NT2/D1 (cell line): ENCODE measurements around the gene FRYL.
"Not testable (repeated sequence)": the region's sequence is repeated elsewhere in the genome, so short reads cannot be mapped to it uniquely, and the experiment has no call there.

Experiments
- DNase-seq: peaks from one replicate; pipeline ENCODE4 v3.0.0-alpha.2; 2011; ENCODE audit warnings: low read depth, low spot score
- H3K27me3 ChIP-seq: 2 replicates; pipeline ENCODE4 v1.6.0; 2011; ENCODE audit warnings: mild to moderate bottlenecking; ENCODE audit not compliant: insufficient read length, insufficient read depth
- H3K36me3 ChIP-seq: 2 replicates; pipeline ENCODE4 v1.6.1; 2011; ENCODE audit warnings: mild to moderate bottlenecking, low read length, mixed read lengths; ENCODE audit not compliant: insufficient read depth, insufficient read length
- H3K4me1 ChIP-seq: 2 replicates; pipeline ENCODE4 v1.5.1; 2011; ENCODE audit not compliant: insufficient read depth, insufficient read length
- H3K4me3 ChIP-seq: 2 replicates; pipeline ENCODE4 v1.5.1; 2011; ENCODE audit warnings: low read depth; ENCODE audit not compliant: insufficient read length
- H3K9ac ChIP-seq: 2 replicates; pipeline ENCODE4 v1.6.0; 2011; ENCODE audit warnings: low read depth; ENCODE audit not compliant: insufficient read length
- H3K9me3 ChIP-seq: 2 replicates; pipeline ENCODE4 v1.5.1; 2011; ENCODE audit warnings: mild to moderate bottlenecking, low read length; ENCODE audit not compliant: insufficient read depth
- SUZ12 ChIP-seq: IDR thresholded peaks from 2 replicates; pipeline ENCODE4 v1.6.1; 2011; ENCODE audit not compliant: insufficient read length, insufficient read depth; ENCODE audit errors: extremely low read depth
- YY1 ChIP-seq: IDR thresholded peaks from 2 replicates; pipeline ENCODE4 v1.6.1; 2011; ENCODE audit not compliant: insufficient read length, insufficient read depth
- ZNF274 ChIP-seq: IDR thresholded peaks from 2 replicates; pipeline ENCODE4 v1.6.1; 2011; ENCODE audit warnings: mild to moderate bottlenecking, low read depth, low read length

FRYL gene

GRCh38 chr4:48779998-48780864 lies at the start of gene FRYL:
Gene FRYL, minus strand, starts transcription at chr4:48780279. Its CDS starts 145,869 bp downstream, at chr4:48634410.
- DNase-seq: peak; percentile 96
- no peaks in the 10 kb centered on the region for H3K36me3 ChIP-seq
- H3K9ac ChIP-seq: peak within 1 kb of the TSS; percentile 88
- H3K9me3 ChIP-seq: no peaks in the 10 kb centered on the region
- H3K27me3 ChIP-seq: peaks cover 5% of the 10 kb centered on the region
- peak within 1 kb of the TSS; percentile 86 for H3K4me3 ChIP-seq
- no peak for TF ChIP-seq ZNF274
- no peak for TF ChIP-seq YY1
- TF ChIP-seq SUZ12: no peak
- no peaks in the 10 kb centered on the region for H3K4me1 ChIP-seq

GRCh38 chr4:48827622-48828021 lies 47.5 kb upstream of the FRYL start:
- Histone ChIP-seq H3K36me3 (no peaks in the 10 kb centered on the region), H3K9me3 (no peaks in the 10 kb centered on the region; the same call in 1 of the 2 replicates), H3K27me3 (no peaks in the 10 kb centered on the region), H3K9ac (no peak overlapping the region), H3K4me3 (no peak overlapping the region), H3K4me1 (no peaks in the 10 kb centered on the region)
- no peak for DNase-seq
- no peak for TF ChIP-seq YY1
- no peak for TF ChIP-seq ZNF274
- no peak for TF ChIP-seq SUZ12

GRCh38 chr4:48821431-48821830 lies 41.4 kb upstream of the FRYL start:
- H3K9me3 ChIP-seq, H3K4me3 ChIP-seq, H3K27me3 ChIP-seq, DNase-seq, H3K9ac ChIP-seq, H3K36me3 ChIP-seq, H3K4me1 ChIP-seq: not testable (repeated sequence)

- DNase-seq: no peak
- Histone ChIP-seq H3K36me3 (no peaks in the 10 kb centered on the region), H3K9me3 (no peaks in the 10 kb centered on the region), H3K9ac (no peak overlapping the region), H3K27me3 (no peaks in the 10 kb centered on the region), H3K4me1 (peaks cover 2% of the 10 kb centered on the region), H3K4me3 (no peak overlapping the region)
- TF ChIP-seq SUZ12 (no peak), YY1 (no peak), ZNF274 (no peak)
Observed at GRCh38 chr4:48816971-48817370, 36.9 kb upstream of the FRYL start.

GRCh38 chr4:48816297-48816696 lies 36.2 kb upstream of the FRYL start:
- not testable (repeated sequence) for H3K9me3 ChIP-seq, H3K4me3 ChIP-seq, H3K9ac ChIP-seq, H3K4me1 ChIP-seq, H3K36me3 ChIP-seq, DNase-seq, H3K27me3 ChIP-seq

GRCh38 chr4:48815483-48815882 lies 35.4 kb upstream of the FRYL start:
- Histone ChIP-seq H3K9ac (no peak overlapping the region), H3K4me1 (peaks cover 2% of the 10 kb centered on the region), H3K36me3 (no peaks in the 10 kb centered on the region), H3K9me3 (no peaks in the 10 kb centered on the region), H3K4me3 (no peak overlapping the region), H3K27me3 (no peaks in the 10 kb centered on the region)
- no peak for DNase-seq
- TF ChIP-seq YY1 (no peak), SUZ12 (no peak), ZNF274 (no peak)

GRCh38 chr4:48813964-48814363 lies 33.9 kb upstream of the FRYL start:
- no peak for DNase-seq
- Histone ChIP-seq H3K27me3 (no peaks in the 10 kb centered on the region), H3K4me3 (no peak overlapping the region), H3K4me1 (peaks cover 2% of the 10 kb centered on the region), H3K9ac (no peak overlapping the region), H3K9me3 (no peaks in the 10 kb centered on the region), H3K36me3 (no peaks in the 10 kb centered on the region)
- TF ChIP-seq YY1 (no peak), SUZ12 (no peak), ZNF274 (no peak)

- Histone ChIP-seq H3K27me3 (no peaks in the 10 kb centered on the region), H3K9me3 (no peaks in the 10 kb centered on the region), H3K36me3 (no peaks in the 10 kb centered on the region), H3K4me1 (peaks cover 2% of the 10 kb centered on the region), H3K4me3 (no peak overlapping the region), H3K9ac (no peak overlapping the region)
- no peak for DNase-seq
- TF ChIP-seq YY1: no peak
- no peak for TF ChIP-seq SUZ12
- no peak for TF ChIP-seq ZNF274
Observed at GRCh38 chr4:48812866-48813265, 32.8 kb upstream of the FRYL start.
